ENCODE data around the gene JAK3. TPM values are rescaled to one million over a fixed set of nuclear protein-coding genes. Genes with fewer than 3 reads are reported as not detected.

Gene JAK3
- total RNA-seq, 1 experiment from 2014 or later, result 3.3 TPM

GRCh38 chr19:17797424-17798201 is 50.2 kb downstream of the JAK3 start:
- H3K9me3 ChIP-seq (ENCODE audit: control insufficient read depth, low read depth, low read length), result no peaks in the 10 kb centered on the region
- no CpG with 5 or more reads among the region's 11 CpGs for WGBS (ENCODE audit: extremely low coverage, insufficient read length, low lambda C conversion rate)
- H3K4me1 ChIP-seq (ENCODE audit: insufficient read depth, low read length), result no peaks in the 10 kb centered on the region
- H3K79me1 ChIP-seq (ENCODE audit: insufficient read depth, low read depth, low read length, poor library complexity, severe bottlenecking), result no peaks in the 10 kb centered on the region
- Mint-ChIP-seq H3K4me3 (no peak overlapping the region; a peak in 1 of 5 replicates), H3K9me3 (no peaks in the 10 kb centered on the region), H3K4me1 (peaks cover 0 to 9% of the 10 kb centered on the region in 2 experiments; a peak in 3 of 4 replicates), H3K27me3 (ENCODE audit: low read depth) (peaks cover 30% of the 10 kb centered on the region), H3K36me3 (ENCODE audit: insufficient read depth in 1 of 3, low read depth in 3 of 3) (no peaks in the 10 kb centered on the region), H3K27ac (no peak overlapping the region)
- no peaks in the 10 kb centered on the region for H4K20me1 ChIP-seq (ENCODE audit: control insufficient read depth, insufficient read depth, insufficient read length)
- no peak overlapping the region for H3K27ac ChIP-seq (ENCODE audit: insufficient read length, low read depth, low read length)
- H3K9ac ChIP-seq (ENCODE audit: extremely low read depth, insufficient read length, low read length), result no peak overlapping the region
- TF ChIP-seq, protein P1, sequence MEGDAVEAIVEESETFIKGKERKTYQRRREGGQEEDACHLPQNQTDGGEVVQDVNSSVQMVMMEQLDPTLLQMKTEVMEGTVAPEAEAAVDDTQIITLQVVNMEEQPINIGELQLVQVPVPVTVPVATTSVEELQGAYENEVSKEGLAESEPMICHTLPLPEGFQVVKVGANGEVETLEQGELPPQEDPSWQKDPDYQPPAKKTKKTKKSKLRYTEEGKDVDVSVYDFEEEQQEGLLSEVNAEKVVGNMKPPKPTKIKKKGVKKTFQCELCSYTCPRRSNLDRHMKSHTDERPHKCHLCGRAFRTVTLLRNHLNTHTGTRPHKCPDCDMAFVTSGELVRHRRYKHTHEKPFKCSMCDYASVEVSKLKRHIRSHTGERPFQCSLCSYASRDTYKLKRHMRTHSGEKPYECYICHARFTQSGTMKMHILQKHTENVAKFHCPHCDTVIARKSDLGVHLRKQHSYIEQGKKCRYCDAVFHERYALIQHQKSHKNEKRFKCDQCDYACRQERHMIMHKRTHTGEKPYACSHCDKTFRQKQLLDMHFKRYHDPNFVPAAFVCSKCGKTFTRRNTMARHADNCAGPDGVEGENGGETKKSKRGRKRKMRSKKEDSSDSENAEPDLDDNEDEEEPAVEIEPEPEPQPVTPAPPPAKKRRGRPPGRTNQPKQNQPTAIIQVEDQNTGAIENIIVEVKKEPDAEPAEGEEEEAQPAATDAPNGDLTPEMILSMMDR (conservative IDR thresholded peaks at IDR 0.05), result no peak
- no peak overlapping the region for H4K5ac ChIP-seq (ENCODE audit: insufficient read length, low read depth, low read length)
- no peak overlapping the region for H2BK12ac ChIP-seq (ENCODE audit: insufficient read length, low read depth, low read length)
- no peak overlapping the region for H3K56ac ChIP-seq (ENCODE audit: insufficient read length, low read depth, low read length)
- no peak overlapping the region for H3K18ac ChIP-seq (ENCODE audit: insufficient read length, low read depth, low read length)
- H4K8ac ChIP-seq (replicated peaks; ENCODE audit: insufficient read length, low read depth, low read length), result no peak overlapping the region
- H3K23ac ChIP-seq (ENCODE audit: insufficient read length, low read depth, low read length), result no peak overlapping the region
- H2BK20ac ChIP-seq (ENCODE audit: low read depth, low read length, poor library complexity, severe bottlenecking), result no peak overlapping the region
- H3K23me2 ChIP-seq (ENCODE audit: insufficient read length, low read depth, low read length, poor library complexity, severe bottlenecking), result peaks cover 12% of the 10 kb centered on the region
- no peak overlapping the region for H3K4ac ChIP-seq (ENCODE audit: low read depth, low read length)
- H2BK15ac ChIP-seq (ENCODE audit: low read depth, low read length), result no peak overlapping the region
- no peak overlapping the region for H2AK5ac ChIP-seq (ENCODE audit: insufficient read length, low read length)
- no peak for DNase-seq
- no peaks in the 10 kb centered on the region for H3K79me2 ChIP-seq (ENCODE audit: insufficient read depth, low read length)
- no peak overlapping the region for H2BK120ac ChIP-seq (ENCODE audit: low read depth, low read length, poor library complexity, severe bottlenecking)
- H2BK5ac ChIP-seq (ENCODE audit: insufficient read length, low read length), result no peak overlapping the region
- H4K91ac ChIP-seq (ENCODE audit: insufficient read length, low read depth, low read length), result no peak overlapping the region
- no peak overlapping the region for H2AFZ ChIP-seq (ENCODE audit: low read length)
- no peak overlapping the region for H3K4me2 ChIP-seq (ENCODE audit: insufficient read depth, insufficient read length, low read length)
- no peaks in the 10 kb centered on the region; the same call in 1 of the 2 replicates for H3K27me3 ChIP-seq (ENCODE audit: insufficient read depth, low read length)
- no peak overlapping the region for H3K14ac ChIP-seq (ENCODE audit: insufficient read depth, low read length)
- no peak overlapping the region for H3T11ph ChIP-seq (ENCODE audit: low read length)
